Thoracic aorta (tissue), 2 donors: ENCODE results near the gene IRS1. TPM values are rescaled to one million over a fixed set of nuclear protein-coding genes. Genes with fewer than 3 reads are reported as not detected.
A peak's percentile ranks its signal among the peaks of the same experiment; 100 is the strongest.

Experiments
- ATAC-seq: fragments of 150-250 bp; one replicate; pipeline ENCODE4 v1.8.0; 2017; ENCODE audit warnings: low read depth; ENCODE audit not compliant: insufficient number of reproducible peaks, low FRiP score
- DNase-seq: peaks from one replicate; pipeline ENCODE4 v3.0.0-alpha.2; 2020; ENCODE audit warnings: low spot score
- H3K27ac ChIP-seq, 2 donors: fragments of 200-600 bp; sonication (generic); 1 replicate in 1 of 2; 2 replicates in 1 of 2; pipeline ENCODE4 v1.5.1; 2016; ENCODE audit warnings: mild to moderate bottlenecking in 2 of 2, moderate library complexity in 2 of 2
- H3K27me3 ChIP-seq: fragments of 200-600 bp; sonication (generic); replicated peaks from 2 replicates; pipeline ENCODE4 v1.6.0; 2016; ENCODE audit warnings: mild to moderate bottlenecking; ENCODE audit not compliant: insufficient read depth
- H3K36me3 ChIP-seq: fragments of 200-600 bp; sonication (generic); one replicate; pipeline ENCODE4 v1.5.1; 2016
- H3K4me1 ChIP-seq, 2 donors: fragments of 200-600 bp; sonication (generic); 1 replicate in 1 of 2; 2 replicates in 1 of 2; pipeline versions ENCODE4 v1.5.1 to v1.6.0; 2016; ENCODE audit warnings: low read depth in 2 of 2, mild to moderate bottlenecking in 1 of 2; ENCODE audit not compliant: control insufficient read depth in 1 of 2
- H3K4me3 ChIP-seq: fragments of 200-600 bp; sonication (generic); 2 replicates; pipeline ENCODE4 v1.5.1; 2016; ENCODE audit warnings: mild to moderate bottlenecking
- H3K9me3 ChIP-seq: fragments of 200-600 bp; sonication (generic); 2 replicates; pipeline ENCODE4 v1.5.1; 2016
- total RNA-seq, 2 donors: library from RNA; depleted of rRNA; stranded (reverse); fragments of >200 nt; gene quantifications; one replicate each; pipeline versions ENCODE4 v1.1.0 to v1.2.3, GENCODE V29; 2016
- TF ChIP-seq, protein P1 (sequence below): fragments of 200-600 bp; sonication (generic); IDR thresholded peaks from one replicate; pipeline ENCODE4 v1.5.1; 2019; ENCODE audit warnings: antibody characterized with exemption

IRS1 gene
- total RNA-seq, 2 donors from 2014 or later: 18.8 to 23.1 TPM

DNA sequence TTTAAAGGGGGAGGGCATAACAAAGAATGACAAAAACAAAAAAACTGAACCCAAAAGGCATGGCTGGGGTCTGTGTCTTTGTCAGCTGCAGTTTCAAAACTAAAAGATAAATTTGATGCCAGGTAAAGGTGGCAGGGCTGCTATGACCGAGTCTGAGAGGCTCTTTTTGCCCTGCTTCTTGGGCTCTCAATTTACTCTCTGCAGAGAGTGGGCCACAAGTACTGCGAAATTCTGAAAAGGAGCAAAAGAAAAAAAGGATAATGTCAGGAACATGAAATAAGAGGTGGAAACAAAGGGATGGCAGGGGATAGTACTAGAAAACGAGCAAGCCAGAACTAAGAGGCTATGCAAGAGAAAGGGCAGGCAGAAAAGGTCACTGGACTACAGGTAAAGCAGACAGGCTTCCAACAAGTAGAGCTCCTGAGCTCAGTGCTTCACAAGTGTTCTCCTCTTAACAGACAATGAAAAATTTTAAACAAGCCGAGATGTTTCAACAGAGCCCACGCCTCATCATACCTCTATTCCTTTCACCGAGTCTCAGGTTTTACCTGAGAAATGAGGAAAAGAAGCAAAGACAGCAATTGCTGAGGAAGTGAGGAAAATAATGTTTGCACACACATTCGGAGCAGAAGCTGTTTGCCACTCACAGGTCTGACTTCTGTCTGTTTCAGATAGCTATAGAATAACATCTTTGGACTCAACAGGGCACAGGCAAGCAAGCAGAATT, 7.3 kb downstream of the IRS1 start:
- no peaks in the 10 kb centered on the region for H3K27me3 ChIP-seq
- H3K4me3 ChIP-seq: peak overlapping the region; percentile 85
- DNase-seq: no peak
- ATAC-seq: no peak
- no peaks in the 10 kb centered on the region for H3K36me3 ChIP-seq
- H3K27ac ChIP-seq: peak overlapping the region; percentile 91 to 92
- TF ChIP-seq, protein P1, sequence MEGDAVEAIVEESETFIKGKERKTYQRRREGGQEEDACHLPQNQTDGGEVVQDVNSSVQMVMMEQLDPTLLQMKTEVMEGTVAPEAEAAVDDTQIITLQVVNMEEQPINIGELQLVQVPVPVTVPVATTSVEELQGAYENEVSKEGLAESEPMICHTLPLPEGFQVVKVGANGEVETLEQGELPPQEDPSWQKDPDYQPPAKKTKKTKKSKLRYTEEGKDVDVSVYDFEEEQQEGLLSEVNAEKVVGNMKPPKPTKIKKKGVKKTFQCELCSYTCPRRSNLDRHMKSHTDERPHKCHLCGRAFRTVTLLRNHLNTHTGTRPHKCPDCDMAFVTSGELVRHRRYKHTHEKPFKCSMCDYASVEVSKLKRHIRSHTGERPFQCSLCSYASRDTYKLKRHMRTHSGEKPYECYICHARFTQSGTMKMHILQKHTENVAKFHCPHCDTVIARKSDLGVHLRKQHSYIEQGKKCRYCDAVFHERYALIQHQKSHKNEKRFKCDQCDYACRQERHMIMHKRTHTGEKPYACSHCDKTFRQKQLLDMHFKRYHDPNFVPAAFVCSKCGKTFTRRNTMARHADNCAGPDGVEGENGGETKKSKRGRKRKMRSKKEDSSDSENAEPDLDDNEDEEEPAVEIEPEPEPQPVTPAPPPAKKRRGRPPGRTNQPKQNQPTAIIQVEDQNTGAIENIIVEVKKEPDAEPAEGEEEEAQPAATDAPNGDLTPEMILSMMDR: no peak
- no peaks in the 10 kb centered on the region for H3K9me3 ChIP-seq
- peaks cover 30 to 70% of the 10 kb centered on the region in 2 donors for H3K4me1 ChIP-seq

DNA sequence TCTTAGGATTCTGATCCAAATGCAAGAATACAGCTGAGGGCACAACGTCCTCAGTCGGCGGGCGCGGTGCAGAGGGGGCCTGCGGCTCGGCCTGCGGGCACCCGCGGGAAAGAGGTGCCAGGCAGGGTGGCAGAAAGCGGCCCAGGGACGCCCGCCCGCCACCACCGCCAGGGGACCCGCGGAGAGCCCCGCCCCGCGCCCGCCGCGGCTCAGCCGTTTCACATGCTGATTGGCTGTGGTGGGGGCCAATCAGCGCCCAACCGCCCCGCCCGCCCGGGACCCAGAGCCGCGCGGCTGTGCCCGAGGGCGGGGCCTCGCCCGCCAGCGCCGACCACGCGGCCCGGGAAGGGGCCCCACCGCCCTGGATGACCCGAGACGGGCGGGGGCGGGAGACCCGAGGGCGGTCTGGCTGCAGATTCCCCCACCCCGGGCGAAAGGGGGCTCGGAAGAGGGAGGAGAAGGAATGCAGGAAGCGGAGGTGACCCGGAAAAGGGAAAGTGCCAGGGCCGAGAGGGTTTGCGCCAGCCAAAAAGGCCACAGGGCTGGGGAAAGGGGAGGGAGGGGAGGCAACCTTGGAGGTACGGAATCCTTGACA, 8.0 kb downstream of the IRS1 start:
- H3K27me3 ChIP-seq: no peaks in the 10 kb centered on the region
- H3K4me1 ChIP-seq: peaks cover 31 to 68% of the 10 kb centered on the region in 2 donors
- peak overlapping the region; percentile 91 to 92 for H3K27ac ChIP-seq
- peak overlapping the region; percentile 85 for H3K4me3 ChIP-seq
- DNase-seq: peak; percentile 47
- no peaks in the 10 kb centered on the region for H3K9me3 ChIP-seq
- no peaks in the 10 kb centered on the region for H3K36me3 ChIP-seq
- TF ChIP-seq, protein P1: peak; percentile 81
- ATAC-seq: peak; percentile 71

DNA sequence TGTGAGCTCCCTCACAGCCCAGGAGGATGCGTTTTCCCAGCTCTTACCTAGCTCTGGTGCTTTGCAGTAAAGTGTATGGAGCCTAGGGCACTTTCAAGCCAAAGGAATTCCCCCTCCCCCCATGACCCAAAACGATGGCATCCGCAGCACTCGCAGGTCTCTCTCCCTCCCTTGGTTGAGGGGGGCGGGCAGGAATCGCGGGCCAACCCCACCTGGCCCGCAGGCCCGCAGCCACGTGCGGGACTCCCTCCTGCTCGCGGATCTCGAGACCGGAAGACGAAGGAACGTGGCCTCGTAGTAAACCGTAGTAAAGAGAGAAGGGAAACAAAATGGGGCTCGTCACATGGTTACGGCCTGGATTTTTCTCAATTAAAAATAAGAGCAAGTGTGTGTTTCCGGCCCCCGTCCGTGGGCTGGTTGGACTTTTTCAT, 8.5 kb downstream of the IRS1 start:
- H3K27me3 ChIP-seq: no peaks in the 10 kb centered on the region
- peak overlapping the region; percentile 85 for H3K4me3 ChIP-seq
- H3K27ac ChIP-seq: peak overlapping the region; percentile 91 to 92
- H3K9me3 ChIP-seq: no peaks in the 10 kb centered on the region
- H3K36me3 ChIP-seq: no peaks in the 10 kb centered on the region
- DNase-seq (no peak), ATAC-seq (peak; percentile 74)
- H3K4me1 ChIP-seq: peaks cover 34 to 68% of the 10 kb centered on the region in 2 donors
- TF ChIP-seq, protein P1: no peak

DNA sequence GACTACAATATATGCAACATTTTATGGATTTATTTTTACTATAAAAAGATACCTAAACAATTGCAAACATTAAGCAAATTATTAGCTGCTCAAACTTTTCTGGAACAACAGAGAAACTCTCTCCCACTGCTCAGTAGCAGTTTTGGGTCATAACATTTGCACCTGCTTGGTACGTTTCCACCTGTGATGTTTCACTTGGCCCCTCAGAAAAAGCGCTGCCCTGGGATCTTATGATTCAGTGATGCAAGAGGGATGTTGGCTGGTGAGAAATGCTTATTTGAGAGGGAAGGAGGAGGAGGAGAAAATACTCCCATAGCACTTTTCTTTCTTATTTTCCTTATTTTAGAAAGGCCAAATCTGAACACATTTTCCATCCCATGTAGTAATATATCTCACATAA, 9.2 kb downstream of the IRS1 start:
- Histone ChIP-seq H3K4me3 (peak overlapping the region; percentile 85), H3K27ac (peak overlapping the region; percentile 91 to 92)
- DNase-seq: no peak

GRCh38 chr2:226790011-226790410, 9.6 kb downstream of the IRS1 start:
- Histone ChIP-seq H3K9me3 (no peaks in the 10 kb centered on the region), H3K27me3 (no peaks in the 10 kb centered on the region), H3K4me1 (peaks cover 28 to 58% of the 10 kb centered on the region in 2 donors), H3K4me3 (no peak overlapping the region), H3K36me3 (no peaks in the 10 kb centered on the region), H3K27ac (peak overlapping the region; percentile 91 to 92)
- TF ChIP-seq, protein P1: no peak
- DNase-seq: no peak
- ATAC-seq: no peak

More for the DNA sequence above, 9.2 kb downstream of the IRS1 start:
- no peaks in the 10 kb centered on the region for H3K9me3 ChIP-seq
- TF ChIP-seq, protein P1: no peak
- no peaks in the 10 kb centered on the region for H3K36me3 ChIP-seq
- H3K4me1 ChIP-seq: peaks cover 28 to 62% of the 10 kb centered on the region in 2 donors
- no peaks in the 10 kb centered on the region for H3K27me3 ChIP-seq
- no peak for ATAC-seq
